Kidney tubule cell (primary cell): Measurements from ENCODE around the gene ADAMTS14.
A peak's percentile ranks its signal among the peaks of the same experiment; 100 is the strongest.
"Not testable (repeated sequence)": the region's sequence is repeated elsewhere in the genome, so short reads cannot be mapped to it uniquely, and the experiment has no call there.

Source experiments
- DNase-seq: peaks from one replicate; pipeline ENCODE4 v3.0.0-alpha.2; 2018; ENCODE audit warnings: low spot score

ADAMTS14 gene

DNA sequence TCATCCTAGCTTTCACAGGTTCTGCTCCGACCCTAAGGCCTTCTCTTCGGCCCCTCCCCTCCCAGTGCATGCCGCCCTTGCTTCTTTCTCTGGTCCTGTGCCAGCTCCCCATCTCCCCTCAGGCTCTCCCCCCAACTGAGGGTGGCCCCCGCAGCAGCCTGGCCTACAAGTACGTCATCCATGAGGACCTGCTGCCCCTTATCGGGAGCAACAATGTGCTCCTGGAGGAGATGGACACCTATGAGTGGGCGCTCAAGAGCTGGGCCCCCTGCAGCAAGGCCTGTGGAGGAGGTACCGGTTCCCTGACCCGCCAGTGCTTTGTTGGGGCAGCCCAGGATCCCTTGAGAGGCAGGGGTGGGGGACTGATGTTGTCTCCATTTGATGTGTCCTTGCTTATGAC lies 79.0 kb downstream of the ADAMTS14 start:
- no peak for DNase-seq

DNA sequence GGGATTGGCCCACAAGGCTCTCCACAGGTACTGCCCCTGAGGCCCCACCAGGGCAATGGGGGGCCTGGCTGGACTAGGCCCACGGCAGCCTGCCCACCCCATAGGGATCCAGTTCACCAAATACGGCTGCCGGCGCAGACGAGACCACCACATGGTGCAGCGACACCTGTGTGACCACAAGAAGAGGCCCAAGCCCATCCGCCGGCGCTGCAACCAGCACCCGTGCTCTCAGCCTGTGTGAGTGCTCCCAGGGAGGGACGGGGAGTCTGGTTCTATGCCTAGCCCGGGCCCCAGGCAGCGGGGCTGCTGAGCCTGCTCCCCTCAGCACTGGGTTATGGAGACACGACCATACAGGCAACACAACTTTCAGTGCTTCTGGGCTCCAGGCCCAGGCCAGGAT lies 79.7 kb downstream of the ADAMTS14 start:
- DNase-seq, result no peak

DNA sequence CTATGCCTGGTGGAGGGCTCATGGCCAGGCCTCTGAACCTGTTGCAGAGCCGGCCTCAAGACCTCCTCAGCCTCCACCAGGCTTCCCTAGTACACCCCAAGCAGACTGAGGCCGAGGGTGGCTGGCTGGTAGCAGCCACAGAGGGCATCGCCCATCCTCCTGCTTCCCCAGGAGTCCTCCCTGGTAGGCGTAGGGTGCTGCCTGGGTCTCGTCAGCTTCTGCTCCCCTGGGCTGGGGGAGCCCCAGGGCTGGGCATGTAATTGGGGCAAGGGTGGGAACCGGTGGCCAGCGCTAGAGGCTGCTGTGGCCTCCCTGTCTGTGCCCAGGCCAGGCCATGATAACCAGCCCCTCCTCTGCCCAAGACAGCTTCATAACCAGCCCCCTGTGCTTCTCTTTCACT lies 80.3 kb downstream of the ADAMTS14 start:
- no peak for DNase-seq

DNA sequence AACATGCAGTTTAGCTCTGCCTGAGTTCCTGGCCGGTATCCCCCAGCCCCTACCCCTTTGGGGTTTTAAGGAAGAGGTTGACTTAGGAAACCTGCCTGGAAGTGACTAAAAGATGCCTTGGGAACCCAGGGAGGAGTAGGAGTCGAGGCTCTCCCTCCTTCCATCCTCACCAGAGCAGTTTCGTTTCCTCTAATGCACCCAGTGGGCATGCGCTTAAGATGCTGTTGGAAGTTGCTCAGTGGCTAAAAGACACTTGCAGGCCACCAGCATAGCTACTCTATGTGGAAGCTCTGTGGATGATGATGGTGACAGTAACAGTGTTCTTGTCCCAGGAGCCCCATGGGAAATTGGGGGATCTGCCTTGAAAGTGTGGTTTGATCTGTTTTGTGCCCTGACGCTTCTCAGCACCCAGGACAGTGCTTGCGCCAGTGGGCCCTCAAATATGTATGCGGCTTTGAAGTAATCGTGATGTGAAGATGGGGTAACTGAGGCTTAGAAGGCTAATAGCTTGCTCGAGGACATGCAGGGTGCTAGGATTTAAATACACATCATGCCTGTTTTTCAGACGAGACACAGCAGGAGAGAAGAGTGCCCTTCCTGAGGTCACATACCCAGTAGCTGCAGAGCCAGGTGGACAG lies 80.8 kb downstream of the ADAMTS14 start:
- no peak for DNase-seq

DNA sequence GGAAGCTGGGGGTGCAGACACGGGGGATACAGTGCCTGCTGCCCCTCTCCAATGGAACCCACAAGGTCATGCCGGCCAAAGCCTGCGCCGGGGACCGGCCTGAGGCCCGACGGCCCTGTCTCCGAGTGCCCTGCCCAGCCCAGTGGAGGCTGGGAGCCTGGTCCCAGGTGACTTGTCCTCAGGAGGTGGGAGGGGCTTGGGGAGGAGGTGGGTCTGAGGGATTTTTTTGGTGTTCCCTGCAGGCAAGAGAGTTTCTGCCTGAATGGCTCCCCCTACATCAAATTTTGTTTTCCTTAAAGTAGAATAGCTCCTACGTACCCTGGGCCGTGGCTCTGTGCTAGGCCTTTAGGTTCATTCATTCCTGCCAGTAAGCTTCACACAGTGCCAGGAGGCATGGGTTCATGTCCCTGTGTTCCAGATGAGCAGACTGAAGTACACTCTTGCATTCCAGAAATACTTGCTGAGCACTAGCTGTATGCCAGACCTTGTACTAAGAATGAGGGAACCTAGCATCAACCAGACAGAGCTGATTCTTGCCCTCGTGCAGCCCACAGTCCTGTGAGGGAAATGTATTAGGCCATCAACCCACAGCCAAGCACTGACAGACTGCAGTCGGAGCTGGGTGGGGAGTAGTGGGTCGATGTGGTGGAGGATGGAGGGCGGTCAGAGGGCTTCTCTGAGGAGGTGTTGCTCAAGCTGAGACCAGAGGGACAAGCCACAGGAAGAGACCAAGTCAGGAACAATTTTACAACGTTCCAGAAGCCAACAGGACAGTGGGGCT lies 81.7 kb downstream of the ADAMTS14 start:
- peak; percentile 77 for DNase-seq

DNA sequence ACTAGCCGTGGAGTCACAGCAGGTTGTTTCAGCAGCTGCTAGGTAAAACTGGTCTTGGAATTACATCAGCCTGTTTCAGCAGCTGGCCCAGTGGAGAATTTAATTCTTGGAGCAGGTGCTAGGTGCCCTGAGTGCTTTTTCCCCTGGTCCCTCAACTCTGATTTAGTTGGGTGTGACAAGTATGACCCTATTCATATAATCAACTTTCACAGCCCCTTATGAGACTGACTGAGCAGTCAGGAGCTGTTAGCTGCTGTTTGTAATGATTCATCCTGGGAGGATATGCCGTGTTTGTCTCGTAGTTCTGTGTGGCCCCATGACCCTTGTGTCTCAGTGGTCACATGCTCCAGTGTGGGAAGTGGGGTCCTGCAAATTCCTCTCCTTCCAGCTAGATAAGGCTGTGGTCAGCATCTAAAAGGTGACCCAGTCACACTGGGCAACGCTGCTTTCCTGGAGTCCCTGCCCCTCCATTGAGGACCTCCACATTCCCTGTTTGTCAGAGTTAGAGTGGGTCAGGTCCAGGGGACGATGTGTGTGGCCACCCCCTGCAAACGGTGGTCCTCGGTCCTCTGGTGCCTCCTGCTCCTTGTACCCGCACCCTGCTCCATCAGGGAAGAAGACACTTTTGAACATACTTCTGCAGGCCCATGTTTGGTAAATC lies 84.5 kb downstream of the ADAMTS14 start:
- peak; percentile 44 for DNase-seq

DNA sequence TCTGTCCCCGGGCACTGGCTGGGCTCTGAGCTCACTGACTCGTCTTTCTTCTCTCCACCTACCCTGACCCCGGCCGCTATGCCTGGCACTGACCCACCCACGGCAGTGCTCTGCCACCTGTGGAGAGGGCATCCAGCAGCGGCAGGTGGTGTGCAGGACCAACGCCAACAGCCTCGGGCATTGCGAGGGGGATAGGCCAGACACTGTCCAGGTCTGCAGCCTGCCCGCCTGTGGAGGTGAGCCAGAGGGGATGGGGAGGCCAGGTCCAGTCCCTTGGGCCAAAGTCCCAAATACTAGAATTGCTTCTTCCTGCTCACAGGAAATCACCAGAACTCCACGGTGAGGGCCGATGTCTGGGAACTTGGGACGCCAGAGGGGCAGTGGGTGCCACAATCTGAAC lies 85.5 kb downstream of the ADAMTS14 start:
- DNase-seq, result no peak

DNA sequence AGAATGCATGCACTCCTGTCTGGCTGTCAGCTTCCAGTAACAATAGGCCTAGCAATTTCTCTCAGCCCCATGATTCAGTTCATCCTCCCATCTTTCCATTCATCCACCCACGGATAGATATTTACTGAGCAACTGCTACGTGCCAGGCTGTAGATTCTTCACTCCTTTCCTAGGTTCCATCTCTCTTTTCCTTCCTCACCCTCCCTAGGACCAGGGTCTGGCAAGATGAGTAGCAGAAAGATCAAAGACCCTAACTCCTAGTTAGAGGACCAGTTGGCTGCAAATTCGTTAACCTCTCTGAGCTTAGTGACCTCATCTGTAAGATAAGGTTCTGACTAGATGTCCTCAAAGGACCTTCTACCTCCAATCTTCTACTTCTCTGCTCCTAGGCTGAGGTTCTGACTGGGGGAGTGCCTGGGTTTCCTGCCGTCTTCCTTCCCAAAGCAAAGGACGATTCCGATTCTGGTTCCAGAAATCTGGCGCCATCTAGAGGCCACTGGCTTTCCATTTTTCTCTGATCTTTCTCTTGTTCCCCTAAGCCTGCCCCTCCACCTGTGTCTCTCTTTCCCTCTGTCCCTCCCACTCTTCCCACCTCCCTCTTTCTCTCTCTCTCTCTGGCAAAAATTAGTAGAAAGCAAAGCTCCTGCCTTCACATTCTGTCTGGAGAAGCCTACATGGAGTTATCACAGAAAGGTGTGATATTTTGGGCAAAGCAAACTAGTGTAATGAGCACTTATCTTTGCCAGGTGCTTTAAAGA lies 86.6 kb downstream of the ADAMTS14 start:
- DNase-seq, result peak; percentile 70

DNA sequence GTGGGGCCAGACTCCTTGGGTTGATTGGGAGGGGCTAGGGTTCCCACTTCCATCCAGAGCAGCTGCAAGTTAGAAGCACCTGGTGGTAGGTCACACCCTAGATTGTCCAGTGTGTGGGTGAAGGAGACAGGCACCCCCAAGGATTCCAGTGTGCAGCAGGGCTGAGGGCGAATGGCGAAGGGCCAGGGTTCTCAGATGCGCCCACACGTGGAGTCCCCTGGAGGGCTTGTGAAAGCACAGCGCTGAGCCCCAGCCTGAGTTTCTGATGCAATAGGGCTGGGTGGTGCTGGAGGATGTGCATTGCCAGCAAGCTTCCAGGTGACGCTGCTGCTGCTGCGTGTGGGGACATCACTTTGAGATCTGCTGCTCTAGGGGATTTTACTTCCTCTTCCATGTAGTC lies 87.5 kb downstream of the ADAMTS14 start:
- no peak for DNase-seq

DNA sequence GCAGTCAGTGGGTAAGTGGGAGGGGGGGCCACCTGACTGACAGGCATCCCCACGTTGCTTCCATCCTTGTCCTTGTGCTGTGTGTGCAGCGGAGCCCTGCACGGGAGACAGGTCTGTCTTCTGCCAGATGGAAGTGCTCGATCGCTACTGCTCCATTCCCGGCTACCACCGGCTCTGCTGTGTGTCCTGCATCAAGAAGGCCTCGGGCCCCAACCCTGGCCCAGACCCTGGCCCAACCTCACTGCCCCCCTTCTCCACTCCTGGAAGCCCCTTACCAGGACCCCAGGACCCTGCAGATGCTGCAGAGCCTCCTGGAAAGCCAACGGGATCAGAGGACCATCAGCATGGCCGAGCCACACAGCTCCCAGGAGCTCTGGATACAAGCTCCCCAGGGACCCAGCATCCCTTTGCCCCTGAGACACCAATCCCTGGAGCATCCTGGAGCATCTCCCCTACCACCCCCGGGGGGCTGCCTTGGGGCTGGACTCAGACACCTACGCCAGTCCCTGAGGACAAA lies 88.0 kb downstream of the ADAMTS14 start:
- DNase-seq, result no peak

DNA sequence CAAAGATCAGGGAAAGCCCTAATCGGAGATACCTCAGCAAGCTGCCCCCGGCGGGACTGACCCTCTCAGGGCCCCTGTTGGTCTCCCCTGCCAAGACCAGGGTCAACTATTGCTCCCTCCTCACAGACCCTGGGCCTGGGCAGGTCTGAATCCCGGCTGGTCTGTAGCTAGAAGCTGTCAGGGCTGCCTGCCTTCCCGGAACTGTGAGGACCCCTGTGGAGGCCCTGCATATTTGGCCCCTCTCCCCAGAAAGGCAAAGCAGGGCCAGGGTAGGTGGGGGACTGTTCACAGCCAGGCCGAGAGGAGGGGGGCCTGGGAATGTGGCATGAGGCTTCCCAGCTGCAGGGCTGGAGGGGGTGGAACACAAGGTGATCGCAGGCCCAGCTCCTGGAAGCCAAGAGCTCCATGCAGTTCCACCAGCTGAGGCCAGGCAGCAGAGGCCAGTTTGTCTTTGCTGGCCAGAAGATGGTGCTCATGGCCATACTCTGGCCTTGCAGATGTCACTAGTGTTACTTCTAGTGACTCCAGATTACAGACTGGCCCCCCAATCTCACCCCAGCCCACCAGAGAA lies 88.8 kb downstream of the ADAMTS14 start:
- peak; percentile 15 for DNase-seq

DNA sequence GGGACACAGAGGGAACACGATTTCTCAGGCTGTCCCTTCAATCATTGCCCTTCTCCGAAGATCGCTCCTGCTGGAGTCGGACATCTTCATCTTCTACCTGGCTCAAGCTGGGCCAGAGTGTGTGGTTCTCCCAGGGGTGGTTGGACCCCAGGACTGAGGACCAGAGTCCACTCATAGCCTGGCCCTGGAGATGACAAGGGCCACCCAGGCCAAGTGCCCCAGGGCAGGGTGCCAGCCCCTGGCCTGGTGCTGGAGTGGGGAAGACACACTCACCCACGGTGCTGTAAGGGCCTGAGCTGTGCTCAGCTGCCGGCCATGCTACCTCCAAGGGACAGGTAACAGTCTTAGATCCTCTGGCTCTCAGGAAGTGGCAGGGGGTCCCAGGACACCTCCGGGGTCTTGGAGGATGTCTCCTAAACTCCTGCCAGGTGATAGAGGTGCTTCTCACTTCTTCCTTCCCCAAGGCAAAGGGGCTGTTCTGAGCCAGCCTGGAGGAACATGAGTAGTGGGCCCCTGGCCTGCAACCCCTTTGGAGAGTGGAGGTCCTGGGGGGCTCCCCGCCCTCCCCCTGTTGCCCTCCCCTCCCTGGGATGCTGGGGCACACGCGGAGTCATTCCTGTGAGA lies 89.5 kb downstream of the ADAMTS14 start:
- no peak for DNase-seq

DNA sequence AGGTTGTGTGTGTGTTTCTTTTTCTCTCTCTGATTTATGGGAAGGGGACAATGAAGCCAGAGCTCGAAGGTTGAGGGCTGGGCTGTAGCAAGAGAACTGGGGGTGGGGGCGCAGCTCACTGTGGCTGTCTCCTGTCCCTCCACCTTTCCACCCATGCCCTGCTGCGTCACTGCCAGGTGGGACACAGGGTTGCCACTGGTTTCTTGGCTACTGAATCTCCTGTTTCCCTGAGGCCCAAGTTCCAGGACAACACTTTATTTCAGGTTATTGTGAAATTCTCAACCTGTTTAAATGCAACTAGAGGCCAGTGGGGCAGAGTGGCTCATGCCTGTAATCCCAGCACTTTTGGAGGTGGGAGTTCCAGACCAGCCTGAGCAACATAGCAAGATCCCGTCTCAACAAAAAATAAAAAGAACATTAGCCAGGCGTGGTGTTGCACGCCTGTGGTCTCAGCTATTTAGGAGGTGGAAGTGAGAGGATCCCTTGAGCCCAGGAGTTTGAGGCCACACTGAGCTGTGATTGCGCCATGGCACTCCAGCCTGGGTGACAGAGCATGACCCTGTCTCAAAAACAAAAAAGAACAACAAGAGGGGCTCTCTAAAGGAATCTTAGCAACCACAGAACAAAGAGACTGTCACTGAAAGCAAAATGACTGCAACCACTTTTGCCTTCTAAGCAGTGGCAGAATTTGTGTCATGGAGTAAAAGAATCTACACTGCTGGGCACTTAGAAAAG lies 90.3 kb downstream of the ADAMTS14 start:
- no peak for DNase-seq

DNA sequence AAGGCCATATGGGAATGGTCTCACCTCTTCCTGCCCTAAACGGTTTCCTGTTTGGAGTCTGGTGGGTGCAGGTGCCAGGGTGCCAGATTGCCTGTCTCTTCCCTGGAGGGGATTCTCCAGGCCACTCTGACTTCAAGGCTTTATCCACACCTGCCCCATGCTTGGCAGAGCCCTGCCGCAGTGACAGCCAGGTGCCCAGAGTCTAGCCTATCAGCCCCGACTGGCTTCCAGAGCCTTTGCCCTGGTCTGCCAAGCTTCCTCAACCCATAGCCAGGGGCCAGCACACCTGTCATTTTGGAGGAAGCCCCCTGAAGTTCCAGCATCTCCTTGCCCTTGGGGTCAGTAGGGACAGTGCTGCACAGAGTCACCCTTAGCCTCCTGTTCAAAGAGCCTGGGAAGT lies 91.3 kb downstream of the ADAMTS14 start:
- no peak for DNase-seq

DNA sequence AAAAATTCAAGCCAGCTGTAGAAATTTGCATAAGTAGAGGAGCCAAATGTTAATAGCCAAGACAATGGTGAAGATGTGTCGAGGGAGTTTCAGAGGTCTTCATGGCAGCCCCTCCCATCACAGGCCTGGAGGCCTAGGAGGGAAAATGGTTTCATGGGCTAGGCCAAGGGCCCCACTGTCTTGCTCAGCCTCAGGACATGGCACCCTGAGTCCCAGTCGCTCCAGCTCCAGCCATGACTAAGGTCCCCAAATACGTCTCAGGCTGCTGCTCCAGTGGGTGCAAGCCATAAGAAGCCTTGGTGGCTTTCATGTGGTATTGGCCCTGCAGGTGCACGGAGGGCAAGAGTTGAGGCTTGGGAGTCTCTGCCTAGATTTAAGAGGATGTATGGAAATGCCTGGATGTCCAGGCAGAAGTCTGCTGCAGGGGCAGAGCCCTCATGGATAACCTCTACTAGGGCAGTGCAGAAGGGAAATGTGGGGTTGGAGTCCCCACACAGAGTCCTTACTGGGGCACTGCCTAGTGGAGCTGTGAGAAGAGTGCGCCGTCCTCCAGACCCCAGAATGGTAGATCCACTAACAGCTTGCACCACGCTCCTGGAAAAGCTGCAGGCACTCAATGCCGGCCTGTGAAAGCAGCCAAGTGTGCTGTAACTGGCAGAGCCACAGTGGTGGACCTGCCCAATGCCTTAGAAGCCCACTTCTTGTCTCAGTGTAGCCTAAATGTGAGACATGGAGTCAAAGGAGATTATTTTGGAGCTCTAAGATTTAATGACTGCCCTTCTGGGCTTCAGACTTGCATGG lies 93.7 kb downstream of the ADAMTS14 start:
- DNase-seq, result no peak

DNA sequence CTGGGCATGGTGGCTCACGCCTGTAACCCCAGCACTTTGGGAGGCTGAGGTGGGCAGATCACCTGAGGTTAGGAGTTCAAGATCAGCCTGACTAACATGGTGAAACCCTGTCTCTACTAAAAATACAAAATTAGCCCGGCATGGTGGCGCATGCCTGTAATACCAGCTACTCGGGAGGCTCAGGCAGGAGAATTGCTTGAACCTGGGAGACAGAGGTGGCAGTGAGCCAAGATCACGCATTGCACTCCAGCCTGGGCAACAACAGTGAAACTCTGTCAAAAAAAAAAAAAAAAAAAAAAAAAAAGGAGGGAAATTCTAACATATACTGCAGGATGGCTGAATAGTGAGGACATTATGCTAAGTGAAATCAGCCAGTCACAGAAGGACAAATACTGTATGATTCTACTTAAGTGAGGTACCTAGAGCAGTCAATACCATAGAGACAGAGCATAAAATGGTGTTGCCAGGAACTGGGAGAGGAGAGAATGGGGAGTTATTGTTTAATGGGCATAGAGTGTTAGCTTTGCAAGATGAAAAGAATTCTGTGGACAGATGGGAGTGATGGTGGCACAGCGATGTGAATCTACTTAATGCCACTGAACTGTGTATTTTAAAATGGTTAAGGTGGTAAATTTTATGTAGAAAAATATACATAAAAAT lies 95.8 kb downstream of the ADAMTS14 start:
- DNase-seq, result not testable (repeated sequence)

DNA sequence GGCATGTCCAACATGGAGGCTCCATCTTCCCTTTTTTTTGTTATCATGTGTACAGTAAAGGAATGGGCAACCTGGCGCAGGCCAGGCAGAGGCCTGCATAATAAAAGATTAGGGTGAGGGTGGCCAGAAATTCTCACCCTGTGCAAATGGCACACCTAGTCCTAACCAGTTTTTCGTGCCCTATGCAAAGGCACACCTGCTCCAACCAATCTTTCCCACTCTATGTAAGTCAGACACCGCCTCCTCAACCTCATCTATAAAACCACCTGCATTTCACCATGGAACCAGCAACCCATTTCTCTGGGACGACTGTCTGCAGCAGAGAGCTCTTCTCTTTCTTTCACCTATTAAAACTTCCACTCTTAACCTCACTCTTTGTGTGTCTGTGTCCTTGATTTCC lies 96.8 kb downstream of the ADAMTS14 start:
- DNase-seq, result no peak

DNA sequence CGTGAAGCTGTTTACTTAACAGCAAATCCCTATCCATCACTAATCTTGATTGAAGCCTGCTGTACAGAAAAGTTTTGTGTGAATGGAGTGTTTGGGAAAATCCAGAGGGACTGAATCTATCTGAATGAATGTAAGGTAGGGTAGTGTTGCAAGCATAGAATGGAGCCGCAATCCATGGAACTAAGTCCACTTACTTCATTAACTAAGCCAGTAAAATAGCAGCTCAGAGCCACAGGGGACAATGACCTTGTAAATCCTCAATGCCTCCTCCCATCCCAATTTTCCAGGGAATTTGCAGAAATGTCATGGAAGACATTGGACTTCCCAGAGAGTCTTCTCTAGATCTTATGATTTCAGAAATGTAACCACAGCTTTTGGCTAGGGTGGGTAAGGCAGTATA lies 97.7 kb downstream of the ADAMTS14 start:
- DNase-seq, result no peak

DNA sequence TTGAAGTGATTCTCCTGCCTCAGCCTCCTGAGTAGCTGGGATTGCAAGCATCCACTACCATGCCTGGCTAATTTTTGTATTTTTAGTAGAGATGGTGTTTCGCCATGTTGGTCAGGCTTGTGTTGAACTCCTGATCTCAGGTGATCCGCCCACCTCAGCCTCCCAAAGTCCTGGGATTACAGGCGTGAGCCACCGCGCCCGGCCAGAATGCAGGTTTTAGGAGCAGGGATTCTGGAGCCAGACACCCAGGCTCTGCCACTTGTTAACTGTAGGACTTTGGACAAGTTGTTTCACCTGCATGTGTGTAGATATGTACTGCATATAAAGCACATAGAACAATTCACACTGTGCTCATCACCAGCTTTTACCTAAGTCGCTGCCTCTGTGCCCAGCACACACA lies 98.2 kb downstream of the ADAMTS14 start:
- not testable (repeated sequence) for DNase-seq
